Cardiac fibroblast (primary cell): ENCODE measurements around the gene SNED1.

Experiments used
- DNase-seq, 2 donors: peaks; one replicate each; pipeline versions ENCODE4 v3.0.0 to v3.0.0-alpha.2; 2010; ENCODE audit warnings: low read depth in 2 of 2
- H3K4me3 ChIP-seq, 2 donors: replicated peaks in 1 of 2; 1 replicate in 1 of 2; 2 replicates in 1 of 2; pipeline ENCODE4 v1.5.1; 2011; ENCODE audit warnings: low read depth in 2 of 2, low read length in 2 of 2, mild to moderate bottlenecking in 2 of 2, moderate library complexity in 1 of 2
- TF ChIP-seq, protein P1 (sequence below): IDR thresholded peaks from one replicate; pipeline ENCODE4 v1.5.1; 2011; ENCODE audit warnings: low read depth, mild to moderate bottlenecking, low read length, inconsistent platforms

The SNED1 gene

DNA sequence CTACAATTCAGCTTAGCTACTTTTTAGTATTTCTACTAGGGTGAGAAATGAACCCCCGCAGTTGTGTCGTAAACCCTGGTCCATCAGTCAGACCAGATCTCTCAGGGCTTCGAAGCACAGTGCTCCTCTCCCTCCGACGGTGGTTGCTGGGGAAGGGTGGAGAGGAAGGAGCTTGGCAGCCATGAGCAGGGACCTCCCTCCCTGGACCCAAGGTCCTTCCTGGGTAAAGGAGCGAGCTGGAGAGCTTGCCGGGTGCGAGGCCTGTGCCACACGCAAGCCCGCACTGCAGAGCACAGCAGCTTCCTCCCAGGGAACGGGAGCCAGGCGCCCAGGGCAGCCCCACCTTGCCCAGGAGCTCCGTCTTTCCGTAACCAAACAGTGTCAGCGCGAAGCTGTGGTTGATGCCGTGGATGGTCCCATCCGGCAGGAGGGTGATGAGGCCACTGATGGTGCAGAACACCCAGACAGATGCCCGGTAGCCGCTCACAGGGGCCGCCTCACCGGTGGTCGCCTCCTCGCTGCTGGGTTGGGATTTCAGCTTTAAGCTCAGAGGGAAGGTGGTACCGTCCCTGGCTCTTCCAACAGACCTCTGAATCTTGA lies 138.3 kb downstream of the SNED1 start:
- DNase-seq, result no peak
- TF ChIP-seq, protein P1, sequence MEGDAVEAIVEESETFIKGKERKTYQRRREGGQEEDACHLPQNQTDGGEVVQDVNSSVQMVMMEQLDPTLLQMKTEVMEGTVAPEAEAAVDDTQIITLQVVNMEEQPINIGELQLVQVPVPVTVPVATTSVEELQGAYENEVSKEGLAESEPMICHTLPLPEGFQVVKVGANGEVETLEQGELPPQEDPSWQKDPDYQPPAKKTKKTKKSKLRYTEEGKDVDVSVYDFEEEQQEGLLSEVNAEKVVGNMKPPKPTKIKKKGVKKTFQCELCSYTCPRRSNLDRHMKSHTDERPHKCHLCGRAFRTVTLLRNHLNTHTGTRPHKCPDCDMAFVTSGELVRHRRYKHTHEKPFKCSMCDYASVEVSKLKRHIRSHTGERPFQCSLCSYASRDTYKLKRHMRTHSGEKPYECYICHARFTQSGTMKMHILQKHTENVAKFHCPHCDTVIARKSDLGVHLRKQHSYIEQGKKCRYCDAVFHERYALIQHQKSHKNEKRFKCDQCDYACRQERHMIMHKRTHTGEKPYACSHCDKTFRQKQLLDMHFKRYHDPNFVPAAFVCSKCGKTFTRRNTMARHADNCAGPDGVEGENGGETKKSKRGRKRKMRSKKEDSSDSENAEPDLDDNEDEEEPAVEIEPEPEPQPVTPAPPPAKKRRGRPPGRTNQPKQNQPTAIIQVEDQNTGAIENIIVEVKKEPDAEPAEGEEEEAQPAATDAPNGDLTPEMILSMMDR, result no peak
- no peak overlapping the region for H3K4me3 ChIP-seq

DNA sequence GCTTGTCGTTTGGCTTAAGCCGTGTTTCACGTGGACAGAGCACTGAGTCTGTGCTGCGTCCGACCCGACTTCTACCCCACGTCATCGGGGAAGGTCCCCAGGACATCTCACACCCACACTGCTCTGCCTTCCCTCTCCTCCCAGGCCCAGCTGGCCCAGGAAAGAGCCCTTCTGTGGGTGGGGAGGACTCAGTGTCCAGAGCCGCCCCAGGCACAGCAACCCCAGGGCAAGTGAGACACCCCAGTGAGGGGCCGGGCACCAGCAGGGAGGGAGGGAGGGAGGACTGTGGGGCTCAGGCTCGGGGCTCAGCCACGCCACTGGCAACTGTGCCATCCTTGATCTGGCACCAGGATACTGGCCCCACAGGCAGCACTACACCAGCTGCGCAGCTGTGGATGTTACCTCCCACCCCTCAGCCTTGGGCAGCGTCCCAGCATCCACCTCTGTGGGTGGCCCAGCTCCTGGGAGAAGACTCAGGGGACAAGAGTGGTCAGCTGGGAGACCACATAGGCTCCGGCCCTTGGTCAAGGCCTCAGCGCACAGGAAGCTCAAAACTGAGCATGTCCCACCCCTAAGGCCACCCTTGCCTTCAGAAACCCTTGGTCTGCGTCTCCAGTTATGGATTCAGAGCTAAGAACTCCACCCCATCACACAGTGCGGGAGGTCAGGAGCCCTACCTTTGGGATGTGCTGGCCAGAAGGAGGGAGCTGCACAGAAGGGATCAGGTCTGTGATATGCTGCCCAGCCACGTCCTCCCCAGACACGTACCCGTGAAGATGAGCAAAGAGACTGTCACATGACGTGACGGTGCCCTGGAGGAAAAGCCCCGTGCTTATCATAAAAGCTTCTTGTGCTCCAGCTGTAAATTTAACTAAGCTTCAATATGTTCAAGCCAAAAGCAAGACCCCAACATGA lies 139.1 kb downstream of the SNED1 start:
- no peak overlapping the region for H3K4me3 ChIP-seq
- no peak for DNase-seq
- TF ChIP-seq, protein P1, result no peak

DNA sequence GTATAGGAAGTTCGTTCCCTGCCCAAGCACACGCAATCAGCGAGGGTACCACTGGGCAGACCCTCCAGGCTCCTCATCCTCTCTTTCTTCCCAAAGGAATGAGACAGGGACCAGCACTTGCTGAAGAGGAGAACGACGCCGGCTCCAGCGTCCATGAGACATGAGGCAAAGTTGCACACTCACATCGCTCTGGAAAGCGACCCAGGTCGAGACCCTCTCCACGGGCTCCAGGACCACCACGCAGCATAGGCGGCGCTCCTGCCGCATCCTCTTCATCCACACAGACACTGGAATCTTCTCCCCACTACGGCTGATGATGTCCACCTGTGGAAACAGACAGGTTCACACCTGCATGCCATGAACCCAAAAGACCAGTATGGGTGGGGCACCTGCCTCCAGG lies 140.1 kb downstream of the SNED1 start:
- H3K4me3 ChIP-seq, result no peak overlapping the region
- TF ChIP-seq, protein P1, result no peak
- no peak for DNase-seq

DNA sequence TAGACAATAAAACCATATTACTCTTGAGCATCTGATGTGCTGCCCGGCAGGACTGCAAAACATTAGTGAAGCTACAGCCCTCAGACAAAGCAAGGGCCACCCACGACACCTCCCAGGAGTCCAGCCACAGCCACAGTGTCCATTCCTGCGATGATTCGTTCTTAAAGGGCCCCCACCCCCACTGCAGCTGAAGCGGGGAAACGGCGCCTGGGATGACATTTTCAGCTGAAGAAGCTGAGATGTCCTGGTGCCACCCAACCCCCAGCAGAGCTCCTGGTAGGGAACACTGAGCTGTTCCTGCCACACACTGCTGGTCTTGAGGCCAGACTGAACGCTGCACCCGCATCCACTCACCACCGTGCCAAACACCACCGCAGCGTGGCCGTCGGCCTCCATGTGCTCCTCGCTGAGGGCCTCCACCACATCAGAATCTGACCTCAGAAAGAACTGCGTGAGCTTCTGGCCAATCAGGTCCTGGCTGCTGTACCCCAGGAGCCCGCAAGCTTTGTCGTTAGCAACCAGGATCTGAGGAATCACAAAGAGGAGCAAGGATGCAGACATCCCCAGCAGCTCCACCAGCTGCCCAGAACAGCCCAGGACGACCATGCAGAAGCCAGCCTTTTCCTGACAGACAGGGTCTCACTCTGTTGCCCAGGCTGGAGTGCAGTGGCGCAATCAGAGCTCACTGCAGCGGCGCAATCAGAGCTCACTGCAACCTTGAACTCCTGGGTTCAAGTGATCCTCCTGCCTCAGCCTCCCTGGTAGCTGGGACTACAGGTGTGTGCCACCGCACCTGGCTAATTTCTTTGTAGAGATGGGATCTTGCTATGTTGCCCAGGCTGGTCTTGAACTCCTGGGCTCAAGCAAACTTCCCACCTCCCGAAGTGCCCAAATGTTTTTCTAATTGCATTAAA lies 141.4 kb downstream of the SNED1 start:
- TF ChIP-seq, protein P1, result no peak
- H3K4me3 ChIP-seq, result no peak overlapping the region
- no peak for DNase-seq

DNA sequence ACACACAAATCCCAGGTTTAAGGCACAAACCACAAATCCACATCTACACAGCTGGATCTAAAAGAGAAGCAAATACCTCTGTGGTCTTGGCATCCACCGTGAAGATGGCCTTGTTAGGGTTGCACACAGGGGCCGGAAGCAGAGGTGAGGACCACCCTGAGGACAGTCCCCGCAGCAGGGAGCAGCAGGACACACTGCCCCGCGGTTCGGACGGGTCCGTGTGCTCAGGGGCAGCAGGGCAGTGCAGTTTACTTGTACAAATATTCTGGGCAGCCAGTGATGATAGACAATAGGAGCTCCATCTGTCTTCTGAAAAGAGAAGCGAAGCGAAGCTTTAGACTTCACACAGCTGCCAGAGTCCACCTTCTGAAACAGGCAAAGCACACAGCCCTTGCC lies 142.0 kb downstream of the SNED1 start:
- DNase-seq, result no peak
- no peak overlapping the region for H3K4me3 ChIP-seq
- TF ChIP-seq, protein P1, result no peak

DNA sequence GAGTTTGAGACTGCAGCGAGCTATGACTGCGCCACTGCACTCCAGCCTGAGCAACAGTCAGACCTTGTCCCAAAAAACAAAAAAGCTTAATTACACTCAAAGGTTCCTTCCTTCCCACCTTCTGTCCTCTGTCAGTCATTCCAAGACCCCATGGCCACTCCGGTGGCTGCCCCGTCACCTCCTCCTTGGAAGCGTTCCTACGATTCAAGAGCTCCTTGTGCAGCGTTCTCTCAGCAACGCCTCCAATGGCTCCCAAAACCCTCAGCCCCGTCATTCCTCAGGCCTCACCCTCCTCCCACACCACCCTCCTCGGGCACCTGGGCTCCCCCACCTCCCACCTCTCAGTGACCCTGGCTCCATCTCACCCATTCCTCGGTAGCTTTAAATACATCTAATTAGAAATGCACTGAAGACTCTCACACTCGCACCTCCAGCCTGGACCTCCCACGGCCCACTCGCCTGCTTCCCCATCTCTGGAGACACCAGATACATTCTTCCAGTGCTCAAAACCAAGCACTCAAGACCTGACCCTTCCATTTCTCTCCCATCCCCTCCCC lies 142.9 kb downstream of the SNED1 start:
- TF ChIP-seq, protein P1, result no peak

More for the DNA sequence above, 142.9 kb downstream of the SNED1 start:
- H3K4me3 ChIP-seq, result no peak overlapping the region
- no peak for DNase-seq
